SK-N-DZ (cell line): ENCODE measurements around the gene C9orf85.
"Not testable (repeated sequence)": the region's sequence is repeated elsewhere in the genome, so short reads cannot be mapped to it uniquely, and the experiment has no call there.

Source experiments
- DNase-seq: peaks from one replicate; pipeline ENCODE4 v3.0.0-alpha.2; 2015; ENCODE audit warnings: low spot score

The C9orf85 gene

GRCh38 chr9:71937898-71938297 lies 26.5 kb downstream of the C9orf85 start:
- no peak for DNase-seq

GRCh38 chr9:71941060-71941568 lies 29.7 kb downstream of the C9orf85 start:
- no peak for DNase-seq

- DNase-seq: no peak
These were observed 30.6 kb downstream of the C9orf85 start for GRCh38 chr9:71941998-71942567.

- no peak for DNase-seq
These were observed 33.4 kb downstream of the C9orf85 start for GRCh38 chr9:71944754-71945375.

GRCh38 chr9:71954652-71955051 lies 43.2 kb downstream of the C9orf85 start:
- not testable (repeated sequence) for DNase-seq

GRCh38 chr9:71955300-71955915 lies 44.0 kb downstream of the C9orf85 start:
- DNase-seq: no peak

- DNase-seq: no peak
These were observed 50.9 kb downstream of the C9orf85 start for GRCh38 chr9:71962328-71962727.

- not testable (repeated sequence) for DNase-seq
These were observed 52.1 kb downstream of the C9orf85 start for GRCh38 chr9:71963471-71963996.

- no peak for DNase-seq
These were observed 54.0 kb downstream of the C9orf85 start for GRCh38 chr9:71965403-71965802.

- DNase-seq: no peak
These were observed 55.2 kb downstream of the C9orf85 start for GRCh38 chr9:71966601-71967000.

- no peak for DNase-seq
These were observed 57.2 kb downstream of the C9orf85 start for GRCh38 chr9:71968541-71969090.

GRCh38 chr9:71975833-71976232 lies 64.4 kb downstream of the C9orf85 start:
- no peak for DNase-seq

- no peak for DNase-seq
These were observed 65.6 kb downstream of the C9orf85 start for GRCh38 chr9:71977003-71977402.

- DNase-seq: no peak
These were observed 69.1 kb downstream of the C9orf85 start for GRCh38 chr9:71980266-71981190.

- DNase-seq: no peak
These were observed 70.5 kb downstream of the C9orf85 start for GRCh38 chr9:71981944-71982343.

GRCh38 chr9:71984403-71984802 lies 73.0 kb downstream of the C9orf85 start:
- DNase-seq: no peak

- no peak for DNase-seq
These were observed 73.4 kb downstream of the C9orf85 start for GRCh38 chr9:71984831-71985281.

- no peak for DNase-seq
These were observed 74.0 kb downstream of the C9orf85 start for GRCh38 chr9:71985297-71985911.

GRCh38 chr9:71986900-71987299 lies 75.5 kb downstream of the C9orf85 start:
- no peak for DNase-seq

- DNase-seq: no peak
These were observed 76.3 kb downstream of the C9orf85 start for GRCh38 chr9:71987471-71988371.
